Measurements from ENCODE around the gene TUBGCP2. TPM values are rescaled to one million over a fixed set of nuclear protein-coding genes. Genes with fewer than 3 reads are reported as not detected.

Gene TUBGCP2
- total RNA-seq, 4 donors from 2014 or later: 37.5 to 68.3 (median 47.6) TPM

- in situ Hi-C loops (cut with MboI; ENCODE audit: low pct_ligation_motif_present in 1 of 4, low pct_unique_long_range_greater_than_20kb in 1 of 4, low sequenced_read_pairs in 3 of 4): loop anchor here in 1 of 4 donors (10.0 kb wide), 1 partner anchor 51 kb away; no protein-coding TSS in a partner anchor
- H3K36me3 ChIP-seq: no peaks in the 10 kb centered on the region
- H3K4me1 ChIP-seq: peaks cover 20 to 55% (median 36%) of the 10 kb centered on the region in 4 donors
- intact Hi-C loops (cut with DNase I; ENCODE audit: low total_unique reads): no loop called here
- H3K27me3 ChIP-seq: no peaks in the 10 kb centered on the region
- no peaks in the 10 kb centered on the region for H3K9me3 ChIP-seq
- no peak overlapping the region for H3K27ac ChIP-seq
- TF ChIP-seq CTCF (IDR thresholded peaks at IDR 0.05) (no peak), EP300 (IDR thresholded peaks at IDR 0.05; ENCODE audit: low read depth) (no peak), POLR2AphosphoS5 (IDR thresholded peaks at IDR 0.05) (no peak), POLR2A (IDR thresholded peaks at IDR 0.05) (no peak)
- 79% methylated on average over 10 of the region's 10 CpGs; no CpG with 5 or more reads in 1 of the 2 donors for WGBS, 2 donors (ENCODE audit: low coverage in 1 of 2)
- no peak overlapping the region for H3K4me3 ChIP-seq
- DNase-seq: no peak
Observed at GRCh38 chr10:133263674-133264073, 45.0 kb downstream of the TUBGCP2 start.

- Histone ChIP-seq H3K9me3 (no peaks in the 10 kb centered on the region), H3K27ac (peak overlapping the region; percentile 13 to 94 (median 39)), H3K36me3 (no peaks in the 10 kb centered on the region), H3K27me3 (no peaks in the 10 kb centered on the region), H3K4me3 (no peak overlapping the region), H3K4me1 (peaks cover 29 to 65% (median 46%) of the 10 kb centered on the region in 4 donors)
- intact Hi-C loops (cut with DNase I; ENCODE audit: low total_unique reads) (no loop called here), in situ Hi-C loops (cut with MboI; ENCODE audit: low pct_ligation_motif_present in 1 of 4, low pct_unique_long_range_greater_than_20kb in 1 of 4, low sequenced_read_pairs in 3 of 4) (loop anchor here in 1 of 4 donors (10.0 kb wide), 1 partner anchor 52 kb away; no protein-coding TSS in a partner anchor)
- no peak for TF ChIP-seq POLR2AphosphoS5 (IDR thresholded peaks at IDR 0.05)
- TF ChIP-seq POLR2A (IDR thresholded peaks at IDR 0.05): no peak
- no peak for TF ChIP-seq CTCF (IDR thresholded peaks at IDR 0.05)
- no peak for TF ChIP-seq EP300 (IDR thresholded peaks at IDR 0.05; ENCODE audit: low read depth)
- 50% methylated on average over 14 of the region's 14 CpGs; no CpG with 5 or more reads in 1 of the 2 donors for WGBS, 2 donors (ENCODE audit: low coverage in 1 of 2)
- DNase-seq: peak; percentile 32
Observed at GRCh38 chr10:133262696-133263095, 46.0 kb downstream of the TUBGCP2 start.

DNA sequence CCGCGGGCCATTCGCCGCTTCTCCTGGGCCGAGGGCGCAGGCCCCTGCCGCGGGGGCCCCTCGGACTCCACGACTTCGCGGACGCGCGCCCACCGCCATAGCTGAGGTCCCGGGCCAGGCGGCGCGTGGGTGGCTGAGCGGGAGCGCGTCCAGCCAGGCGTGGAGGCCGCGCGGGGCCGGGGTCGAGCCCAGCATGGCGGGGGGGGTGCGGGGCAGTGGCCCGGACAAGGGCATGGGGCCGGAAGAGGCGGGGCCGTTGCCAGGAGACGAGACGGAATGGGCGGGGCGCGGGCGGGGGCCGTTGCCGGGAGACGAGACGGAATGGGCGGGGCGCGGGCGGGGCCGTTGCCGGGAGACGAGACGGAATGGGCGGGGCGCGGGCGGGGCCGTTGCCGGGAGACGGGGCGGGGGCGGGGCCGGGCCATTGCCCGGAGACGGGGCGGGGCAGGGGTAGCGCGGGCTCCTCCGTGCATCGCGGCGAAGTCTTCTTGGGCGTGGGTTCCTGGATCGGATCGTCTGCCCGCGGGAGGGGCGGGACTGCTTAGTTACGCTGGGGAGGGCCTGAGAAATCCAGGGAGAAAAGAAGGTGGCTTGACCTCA is 46.8 kb downstream of the TUBGCP2 start:
- H3K27me3 ChIP-seq: no peaks in the 10 kb centered on the region
- H3K4me3 ChIP-seq: peak overlapping the region; percentile 79 to 96 (median 84)
- peak overlapping the region; percentile 92 to 98 (median 94) for H3K27ac ChIP-seq
- DNase-seq: peak; percentile 91
- H3K36me3 ChIP-seq: no peaks in the 10 kb centered on the region
- peaks cover 35 to 73% (median 53%) of the 10 kb centered on the region in 4 donors for H3K4me1 ChIP-seq
- intact Hi-C loops (cut with DNase I; ENCODE audit: low total_unique reads) (no loop called here), in situ Hi-C loops (cut with MboI; ENCODE audit: low pct_ligation_motif_present in 1 of 4, low pct_unique_long_range_greater_than_20kb in 1 of 4, low sequenced_read_pairs in 3 of 4) (loop anchor here in 1 of 4 donors (10.0 kb wide), 1 partner anchor 53 kb away; no protein-coding TSS in a partner anchor)
- no peaks in the 10 kb centered on the region for H3K9me3 ChIP-seq
- 2% methylated on average over 48 of the region's 79 CpGs; no CpG with 5 or more reads in 1 of the 2 donors for WGBS, 2 donors (ENCODE audit: low coverage in 1 of 2)
- TF ChIP-seq EP300 (IDR thresholded peaks at IDR 0.05; ENCODE audit: low read depth) (no peak), POLR2AphosphoS5 (IDR thresholded peaks at IDR 0.05) (peak in 2 of 3 donors; percentile 36 to 68), CTCF (IDR thresholded peaks at IDR 0.05) (no peak), POLR2A (IDR thresholded peaks at IDR 0.05) (no peak)

DNA sequence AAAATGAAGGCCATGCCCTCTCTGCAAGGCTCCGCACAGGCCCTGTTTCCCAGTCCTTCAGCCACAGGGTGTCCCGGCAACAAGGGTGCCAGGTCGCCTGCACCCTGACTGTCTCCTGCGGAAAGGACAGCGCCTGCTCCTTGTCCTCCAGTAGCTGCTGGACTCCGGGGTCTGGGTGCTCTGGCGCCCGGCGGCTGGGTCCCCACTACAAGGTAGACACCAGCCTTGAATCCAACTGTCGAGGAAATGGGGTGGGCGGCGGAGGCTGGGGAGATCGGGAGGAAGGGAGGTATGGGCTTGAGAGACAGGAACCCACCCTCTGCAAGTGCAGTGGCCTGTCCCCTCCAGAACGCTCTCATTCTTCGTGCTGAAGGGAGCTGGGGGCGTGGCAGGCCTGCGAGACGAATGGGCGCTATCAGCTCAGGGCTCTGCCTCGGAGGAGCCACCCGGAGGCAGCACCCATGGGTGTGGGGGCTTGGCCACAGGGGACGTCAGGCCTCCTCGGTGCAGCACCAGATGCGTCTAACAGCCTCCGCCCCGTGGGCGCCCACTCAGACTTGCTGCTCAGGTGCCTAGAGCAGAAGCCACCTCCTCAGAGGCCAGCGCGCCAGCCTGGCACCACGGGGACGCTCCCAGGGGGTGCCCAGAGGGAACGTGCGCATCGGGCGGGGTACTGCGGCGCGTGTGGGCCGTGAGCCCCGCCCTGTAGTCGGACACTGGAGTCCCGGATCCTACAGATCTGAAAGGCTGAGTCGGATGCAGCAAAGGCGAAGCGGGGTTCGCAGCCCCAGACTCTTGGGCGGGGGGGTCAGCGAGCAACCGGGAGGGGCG is 47.6 kb downstream of the TUBGCP2 start:
- H3K4me3 ChIP-seq: peak overlapping the region; percentile 79 to 96 (median 84)
- H3K9me3 ChIP-seq: no peaks in the 10 kb centered on the region
- no peaks in the 10 kb centered on the region for H3K36me3 ChIP-seq
- DNase-seq: peak; percentile 71
- H3K4me1 ChIP-seq: peaks cover 35 to 73% (median 53%) of the 10 kb centered on the region in 4 donors
- TF ChIP-seq POLR2AphosphoS5 (IDR thresholded peaks at IDR 0.05): peak in 1 of 3 donors; percentile 2
- no peak for TF ChIP-seq CTCF (IDR thresholded peaks at IDR 0.05)
- TF ChIP-seq POLR2A (IDR thresholded peaks at IDR 0.05): peak; percentile 45
- TF ChIP-seq EP300 (IDR thresholded peaks at IDR 0.05; ENCODE audit: low read depth): no peak
- H3K27ac ChIP-seq: peak overlapping the region; percentile 92 to 98 (median 94)
- no peaks in the 10 kb centered on the region for H3K27me3 ChIP-seq
- 36% methylated on average over 29 of the region's 50 CpGs; no CpG with 5 or more reads in 1 of the 2 donors for WGBS, 2 donors (ENCODE audit: low coverage in 1 of 2)
- intact Hi-C loops (cut with DNase I; ENCODE audit: low total_unique reads): no loop called here
- in situ Hi-C loops (cut with MboI; ENCODE audit: low pct_ligation_motif_present in 1 of 4, low pct_unique_long_range_greater_than_20kb in 1 of 4, low sequenced_read_pairs in 3 of 4): loop anchor here in 1 of 4 donors (10.0 kb wide), 1 partner anchor 54 kb away; no protein-coding TSS in a partner anchor
